HG03520 (cell line): ENCODE data around the gene ZNF264.
"Not testable (repeated sequence)": the region's sequence is repeated elsewhere in the genome, so short reads cannot be mapped to it uniquely, and the experiment has no call there.

Source experiments
- ATAC-seq: cut with Tn5 transposase; IDR thresholded peaks from one replicate; pipeline ENCODE4 v1.9.1; 2021; ENCODE audit warnings: mild to moderate bottlenecking, moderate library complexity; ENCODE audit not compliant: unreplicated experiment

ZNF264 gene

GRCh38 chr19:57191141-57192076 is at the start of gene ZNF264:
TSS of gene ZNF264 (plus strand) at chr19:57191500. CDS start at chr19:57191914, 414 bp downstream.
- ATAC-seq: peak; percentile 90

DNA sequence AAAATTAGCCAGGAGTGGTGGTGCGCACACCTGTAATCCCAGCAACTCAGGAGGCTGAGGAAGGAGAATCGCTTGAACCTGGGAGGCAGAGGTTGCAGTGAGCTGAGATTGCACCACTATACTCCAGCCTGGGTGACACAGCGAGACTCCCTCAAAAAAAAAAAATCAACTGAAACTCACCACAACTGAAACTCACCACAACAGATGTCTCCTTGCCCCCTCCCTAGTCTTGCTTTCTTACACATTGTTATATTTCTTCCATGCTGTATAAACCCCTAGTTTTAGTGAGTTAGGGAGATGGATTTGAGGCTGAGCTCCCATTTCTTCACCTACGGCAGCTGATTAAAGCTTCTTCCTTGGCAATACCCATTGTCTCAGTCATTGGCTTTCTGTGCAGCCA is 49.6 kb upstream of the ZNF264 start:
- no peak for ATAC-seq

DNA sequence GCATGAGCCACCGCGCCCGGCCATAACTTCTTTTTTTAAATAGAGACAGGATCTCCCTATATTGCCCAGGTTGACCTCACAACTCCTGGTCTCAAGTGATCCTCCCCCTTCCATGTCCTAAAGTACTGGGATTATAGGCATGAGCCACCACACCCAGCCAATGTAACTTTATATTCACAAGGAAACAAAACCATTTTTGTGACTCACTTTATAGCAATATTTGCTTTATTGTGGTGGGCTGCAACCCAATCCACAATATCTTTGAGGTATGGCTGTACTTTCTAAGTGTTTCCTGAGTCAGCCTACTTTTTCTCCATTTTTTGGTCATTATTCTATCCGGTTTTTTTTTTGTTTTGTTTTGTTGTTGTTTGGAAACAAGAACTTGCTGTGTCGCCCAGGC is 38.4 kb upstream of the ZNF264 start:
- ATAC-seq: no peak

- ATAC-seq: no peak
Observed at GRCh38 chr19:57161985-57162539, 29.2 kb upstream of the ZNF264 start.

- no peak for ATAC-seq
Observed at GRCh38 chr19:57165846-57166245, 25.5 kb upstream of the ZNF264 start.

- no peak for ATAC-seq
Observed at GRCh38 chr19:57167385-57167784, 23.9 kb upstream of the ZNF264 start, which contains the start of gene DUXA. TSS of gene DUXA (minus strand) at chr19:57167485. CDS start at chr19:57167443, 42 bp downstream.

- ATAC-seq: no peak
Observed at GRCh38 chr19:57171551-57172081, 19.7 kb upstream of the ZNF264 start.

DNA sequence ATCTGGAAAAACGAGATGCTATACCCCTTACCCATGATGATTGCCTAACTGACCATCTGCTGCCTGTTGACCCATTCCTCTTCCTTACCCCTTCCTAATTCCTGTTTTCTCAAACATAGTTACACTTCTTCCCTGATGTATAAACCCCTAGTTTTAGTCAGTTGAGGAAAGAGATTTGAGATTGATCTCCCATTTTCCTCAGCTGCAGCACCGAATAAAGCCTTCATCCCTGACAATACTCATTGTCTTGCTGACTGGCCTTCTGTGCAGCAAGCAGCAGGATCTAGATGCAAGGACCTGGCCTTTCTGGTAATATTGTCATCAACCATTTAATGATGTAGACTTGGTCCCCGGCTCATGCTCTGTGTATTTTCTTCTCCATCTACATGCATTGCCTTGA is 999 bp upstream of the ZNF264 start:
- no peak for ATAC-seq

- ATAC-seq: no peak
Observed at GRCh38 chr19:57192077-57192420, 749 bp downstream of the ZNF264 start.

GRCh38 chr19:57192993-57193392 is 1.7 kb downstream of the ZNF264 start:
- ATAC-seq: no peak

GRCh38 chr19:57197874-57198273 is 6.6 kb downstream of the ZNF264 start:
- ATAC-seq: not testable (repeated sequence)

- ATAC-seq: no peak
Observed at GRCh38 chr19:57202160-57202559, 10.9 kb downstream of the ZNF264 start.

GRCh38 chr19:57210381-57210780 is 19.1 kb downstream of the ZNF264 start:
- ATAC-seq: no peak

DNA sequence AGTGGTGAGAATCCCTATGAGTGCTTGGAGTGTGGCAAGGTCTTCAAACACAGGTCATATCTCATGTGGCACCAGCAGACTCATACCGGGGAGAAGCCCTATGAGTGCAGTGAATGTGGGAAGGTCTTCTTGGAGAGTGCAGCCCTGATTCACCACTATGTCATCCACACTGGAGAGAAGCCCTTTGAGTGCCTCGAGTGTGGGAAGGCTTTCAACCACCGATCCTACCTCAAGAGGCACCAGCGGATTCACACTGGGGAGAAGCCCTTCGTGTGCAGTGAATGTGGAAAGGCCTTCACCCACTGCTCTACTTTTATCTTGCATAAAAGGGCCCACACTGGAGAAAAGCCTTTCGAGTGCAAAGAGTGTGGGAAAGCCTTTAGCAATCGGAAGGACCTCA is 20.8 kb downstream of the ZNF264 start:
- ATAC-seq: no peak

GRCh38 chr19:57227502-57227901 is 36.2 kb downstream of the ZNF264 start:
- ATAC-seq: no peak

- ATAC-seq: no peak
Observed at GRCh38 chr19:57231686-57232085, 40.4 kb downstream of the ZNF264 start.

DNA sequence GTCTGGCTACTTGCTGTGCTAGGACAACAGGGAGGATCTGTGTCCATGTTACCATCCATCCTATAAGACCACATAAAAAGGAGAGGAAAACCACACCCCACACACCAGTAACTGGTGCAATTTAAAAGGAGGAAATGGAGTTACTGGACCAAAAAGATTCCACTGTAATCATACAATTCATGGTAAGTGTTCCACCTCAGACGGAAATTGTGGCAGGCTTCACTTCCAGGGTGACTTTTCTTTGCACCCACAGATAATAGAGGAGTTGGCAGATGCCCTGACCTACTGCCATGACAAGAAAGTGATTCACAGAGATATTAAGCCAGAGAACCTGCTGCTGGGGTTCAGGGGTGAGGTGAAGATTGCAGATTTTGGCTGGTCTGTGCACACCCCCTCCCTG is 41.9 kb downstream of the ZNF264 start:
- ATAC-seq: no peak

GRCh38 chr19:57239982-57240310 is 48.6 kb downstream of the ZNF264 start:
- no peak for ATAC-seq

DNA sequence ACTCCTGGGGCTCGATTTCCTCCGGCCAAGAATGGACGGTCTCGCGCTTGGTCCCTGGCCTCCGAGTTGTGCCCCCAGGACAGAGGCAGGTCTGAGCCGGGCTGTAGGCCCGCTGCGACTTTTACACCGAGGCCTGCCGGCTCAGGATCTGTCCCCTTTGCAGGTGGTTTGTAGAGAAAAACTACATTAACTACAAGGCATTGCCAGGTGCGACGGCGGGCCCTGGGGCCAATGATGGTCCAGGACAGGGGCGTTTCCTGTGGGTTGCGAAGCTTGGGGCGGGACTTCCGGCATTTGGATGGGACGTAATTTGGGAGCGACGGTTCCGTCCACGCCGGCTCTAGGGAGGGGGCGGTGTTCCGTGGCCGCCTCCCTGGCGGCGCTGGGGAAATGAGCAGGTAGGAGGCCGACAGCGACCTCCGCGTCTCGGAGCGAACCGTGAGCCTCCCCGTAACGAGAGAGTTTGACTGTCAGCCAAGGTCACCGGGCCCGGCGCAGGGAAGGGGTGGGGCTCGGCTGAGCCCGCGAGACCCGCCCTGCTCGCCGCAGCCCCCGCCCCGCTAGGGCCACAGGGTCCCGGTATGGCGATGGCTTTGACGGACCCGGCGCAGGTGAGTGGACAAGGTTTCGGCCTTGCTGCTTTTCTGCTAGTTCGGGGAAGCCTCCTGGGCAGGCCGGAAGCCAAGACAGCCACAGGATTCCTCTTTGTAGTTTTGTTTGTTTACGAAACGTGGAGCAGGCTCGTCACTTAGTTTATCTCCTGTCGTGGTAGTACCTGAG is 49.2 kb downstream of the ZNF264 start, which contains the start of gene ZNF805:
ZNF805 (plus strand) TSS at position 322 of the 780 bp plus-strand sequence; CDS start at position 582, 260 bp downstream.
- ATAC-seq: peak; percentile 87

DNA sequence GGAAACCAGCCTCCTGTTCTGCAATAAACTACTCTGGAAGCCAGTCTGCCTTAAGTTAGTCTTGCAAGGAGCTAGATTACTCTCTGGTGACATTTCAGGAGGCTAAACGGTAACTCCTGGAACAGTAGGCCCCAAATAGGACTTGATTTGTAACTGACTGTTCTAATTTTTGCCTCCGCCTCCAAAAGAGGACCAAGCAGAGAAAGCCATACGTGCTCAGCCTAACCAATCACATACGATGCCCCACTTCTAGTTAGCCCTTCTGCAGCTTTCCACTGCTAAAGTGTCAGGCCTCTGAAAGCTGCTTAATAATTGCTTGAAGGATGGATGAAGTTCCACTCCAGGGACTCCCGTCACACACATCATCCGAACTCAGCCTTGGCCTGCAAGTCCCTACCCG is 49.9 kb downstream of the ZNF264 start:
- no peak for ATAC-seq

GRCh38 chr19:57242821-57243220 is 51.5 kb downstream of the ZNF264 start:
- ATAC-seq: no peak
